ENCODE results near the gene ZNF398. TPM values are rescaled to one million over a fixed set of nuclear protein-coding genes. Genes with fewer than 3 reads are reported as not detected.

The ZNF398 gene
- polyA plus RNA-seq, result 2.0 and 2.2 TPM in 2 replicates

GRCh38 chr7:149147072-149147751 is at the start of gene ZNF398:
TSS of gene ZNF398 (plus strand) at chr7:149147453. CDS start at chr7:149147743, 290 bp downstream.

GRCh38 chr7:149125863-149126661 is 21.2 kb upstream of the ZNF398 start, which contains the start of gene ZNF425:
TSS of gene ZNF425 (minus strand) at chr7:149126324. CDS start at chr7:149126213, 111 bp downstream.

GRCh38 chr7:149195180-149196150 is 48.2 kb downstream of the ZNF398 start, which contains the start of gene ZNF282:
TSS of gene ZNF282 (plus strand) at chr7:149195546. CDS start at chr7:149195590, 44 bp downstream.

Other genes starting within 250 kb of the ZNF398 start
- 18.5 and 22.8 TPM in 2 replicates for gene PDIA4, start 118.9 kb upstream of the ZNF398 start, polyA plus RNA-seq
- 0.29 and 1.8 TPM in 2 replicates for gene ZNF786, start 56.7 kb upstream of the ZNF398 start, polyA plus RNA-seq
- 0.45 and 2.4 TPM in 2 replicates for gene ZNF425, start 21.1 kb upstream of the ZNF398 start, polyA plus RNA-seq
- gene ZNF282, start 48.1 kb downstream of the ZNF398 start, polyA plus RNA-seq, result 0.98 and 1.2 TPM in 2 replicates
- 0.52 and 1.0 TPM in 2 replicates for gene ZNF212, start 92.2 kb downstream of the ZNF398 start, polyA plus RNA-seq
- 0.29 and 0.77 TPM in 2 replicates for gene ZNF783, start 114.7 kb downstream of the ZNF398 start, polyA plus RNA-seq

All from Purkinje cell (primary cell).